HepG2 (cell line): ENCODE measurements around the gene HYAL2. TPM values are rescaled to one million over a fixed set of nuclear protein-coding genes. Genes with fewer than 3 reads are reported as not detected.

ENCODE experiments used
- ATAC-seq: fragments of 200-7000 bp; cut with Tn5 transposase; 3 replicates; pipeline ENCODE4 v1.9.1; 2020; ENCODE audit warnings: mild to moderate bottlenecking, moderate library complexity
- BruUV-seq: library from RNA; stranded (reverse); fragments of 400-500 nt; replicated peaks from 2 replicates; lab custom pipeline; 2021; lab: Mats Ljungman, UMichigan
- CTCF ChIA-PET: fragments of 300-600 bp; formaldehyde crosslinking; extraction: SDS; loops from one replicate; lab custom pipeline; 2021; ENCODE audit warnings: low total read pairs, inconsistent platforms, low intra/inter-chr PET ratio; lab: Yijun Ruan, JAX
- POLR2A ChIA-PET: fragments of 350-600 bp; sonication (Branson Sonifier 250); formaldehyde crosslinking; loops from one replicate; lab custom pipeline; 2020; ENCODE audit warnings: antibody characterized with exemption, inconsistent platforms; lab: Yijun Ruan, JAX
- DNase-seq: peaks from one replicate; pipeline ENCODE4 v3.0.0-alpha.2; 2015; ENCODE audit warnings: low spot score
- FAIRE-seq: peaks from 3 replicates; lab custom pipeline; 2011; peaks lifted over from hg19 to GRCh38; lab: Jason Lieb, UNC
- H2AFZ ChIP-seq: one replicate; pipeline ENCODE4 v1.6.1; 2011; ENCODE audit warnings: low read length, inconsistent platforms
- H3K27ac ChIP-seq: fragments of 300-600 bp; 3 replicates; pipeline ENCODE4 v1.8.0; 2011; ENCODE audit warnings: mixed run types, mild to moderate bottlenecking, mixed read lengths, low read length, inconsistent platforms; ENCODE audit not compliant: insufficient read depth; ENCODE audit errors: extremely low read length
- H3K27me3 ChIP-seq, 2 experiments: fragments of 200-600 bp in 1 of 2; 2 replicates in 1 of 2; 3 replicates in 1 of 2; pipeline versions ENCODE4 v1.6.0 to v1.8.0; 2011; ENCODE audit warnings: low read length in 2 of 2, mild to moderate bottlenecking in 2 of 2, moderate library complexity in 2 of 2, inconsistent platforms in 1 of 2; ENCODE audit not compliant: insufficient read depth in 2 of 2, control insufficient read depth in 1 of 2
- H3K36me3 ChIP-seq, 2 experiments: fragments of 200-600 bp in 1 of 2; replicated peaks in 1 of 2; 2 replicates in 1 of 2; 3 replicates in 1 of 2; pipeline versions ENCODE4 v1.5.1 to v1.8.0; 2011; ENCODE audit warnings: low read length in 2 of 2, inconsistent platforms in 1 of 2; ENCODE audit not compliant: insufficient read depth in 2 of 2, control insufficient read depth in 1 of 2
- H3K4me1 ChIP-seq: 2 replicates; pipeline ENCODE4 v1.5.1; 2012; ENCODE audit warnings: low read length, inconsistent platforms; ENCODE audit not compliant: insufficient read depth
- H3K4me2 ChIP-seq: 2 replicates; pipeline ENCODE4 v1.6.0; 2011; ENCODE audit warnings: low read depth, low read length, inconsistent platforms
- H3K4me3 ChIP-seq, 3 experiments: fragments of 200-600 bp in 1 of 3; sonication (generic), shearing (Covaris generic) in 1 of 3; replicated peaks in 1 of 3; 2 replicates each; pipeline ENCODE4 v1.5.1; 2011 to 2016; ENCODE audit warnings: low read length in 3 of 3, inconsistent platforms in 2 of 3, low read depth in 2 of 3, mild to moderate bottlenecking in 2 of 3, control low read depth in 1 of 3, mixed read lengths in 1 of 3; ENCODE audit not compliant: insufficient read depth in 1 of 3
- H3K79me2 ChIP-seq: one replicate; pipeline ENCODE4 v1.6.1; 2011; ENCODE audit warnings: low read length, inconsistent platforms; ENCODE audit not compliant: insufficient read depth
- H3K9ac ChIP-seq: 2 replicates; pipeline ENCODE4 v1.6.0; 2011; ENCODE audit warnings: mild to moderate bottlenecking, low read depth, low read length, inconsistent platforms; ENCODE audit not compliant: insufficient read depth
- H3K9me3 ChIP-seq: 2 replicates; pipeline ENCODE4 v1.5.1; 2012; ENCODE audit warnings: mild to moderate bottlenecking, low read length
- H4K20me1 ChIP-seq: 2 replicates; pipeline ENCODE4 v1.6.0; 2011; ENCODE audit warnings: inconsistent platforms, mild to moderate bottlenecking, low read length, moderate library complexity; ENCODE audit not compliant: insufficient read depth
- DPF2 ChIP-seq: sonication (generic); formaldehyde crosslinking; IDR thresholded peaks from 2 replicates; pipeline ENCODE4 v1.4.0; 2020; ENCODE audit warnings: mild to moderate bottlenecking, low read depth, missing genetic modification reagents, borderline replicate concordance
- ELF4 ChIP-seq: sonication (generic); formaldehyde crosslinking; IDR thresholded peaks from 2 replicates; pipeline ENCODE4 v1.5.0; 2020; ENCODE audit warnings: missing genetic modification reagents, mild to moderate bottlenecking, moderate library complexity, borderline replicate concordance
- FUBP1 ChIP-seq: sonication (generic); formaldehyde crosslinking; IDR thresholded peaks from 2 replicates; pipeline ENCODE4 v1.5.1; 2020; ENCODE audit warnings: missing genetic modification reagents, mild to moderate bottlenecking, borderline replicate concordance
- HOXA7 ChIP-seq: sonication (generic); formaldehyde crosslinking; IDR thresholded peaks from 2 replicates; pipeline ENCODE4 v1.8.1; 2022; ENCODE audit warnings: mild to moderate bottlenecking, missing genetic modification reagents, moderate library complexity
- PRDM10 ChIP-seq: sonication (generic); formaldehyde crosslinking; IDR thresholded peaks from 2 replicates; pipeline ENCODE4 v1.4.0; 2020; ENCODE audit warnings: low read depth, missing genetic modification reagents
- RARA ChIP-seq: IDR thresholded peaks from 2 replicates; pipeline ENCODE4 v1.6.1; 2016; ENCODE audit warnings: missing genetic modification reagents, missing compliant biosample characterization
- ZBTB42 ChIP-seq: sonication (generic); formaldehyde crosslinking; IDR thresholded peaks from 2 replicates; pipeline ENCODE4 v1.5.0; 2020; ENCODE audit warnings: mild to moderate bottlenecking, missing genetic modification reagents
- ZFP36 ChIP-seq: fragments of 150-350 bp; IDR thresholded peaks from 2 replicates; pipeline ENCODE4 v1.6.1; 2018; ENCODE audit warnings: borderline replicate concordance, low read length, low read depth; ENCODE audit not compliant: partially characterized antibody
- ZNF510 ChIP-seq: sonication (generic); formaldehyde crosslinking; IDR thresholded peaks from 2 replicates; pipeline ENCODE4 v1.4.0; 2020; ENCODE audit warnings: low read depth, mild to moderate bottlenecking, missing genetic modification reagents
- ZNF530 ChIP-seq: sonication (generic); formaldehyde crosslinking; IDR thresholded peaks from 2 replicates; pipeline ENCODE4 v1.5.0; 2020; ENCODE audit warnings: low read depth, mild to moderate bottlenecking, missing genetic modification reagents
- ZNF773 ChIP-seq: sonication (generic); formaldehyde crosslinking; IDR thresholded peaks from 2 replicates; pipeline ENCODE4 v1.4.0; 2020; ENCODE audit warnings: missing genetic modification reagents, borderline replicate concordance
- WGBS: methylation state at CpG from one replicate; pipeline ENCODE4 v1.1.6; 2017; ENCODE audit warnings: low lambda C conversion rate; 5-methylcytosine and 5-hydroxymethylcytosine counted together
- in situ Hi-C: cut with HindIII; loops from 2 replicates; pipeline ENCODE4 v1.10.0; 2017; ENCODE audit warnings: low pct_unique_long_range_greater_than_20kb; ENCODE audit not compliant: extremely low pct_ligation_motif_present
- intact Hi-C: fragments of 100-400 bp; cut with micrococcal nuclease; formaldehyde crosslinking; loops from one replicate; pipeline ENCODE4 v1.10.0; 2022; ENCODE audit not compliant: unreplicated experiment
- polyA plus RNA-seq, 8 experiments: library from polyadenylated mRNA; depleted of rRNA in 3 of 8; stranded (reverse) in 7 of 8; unstranded in 1 of 8; fragments of >200 nt; fragmentation: Illumina TruSeq in 4 of 8; extraction: Trizol in 4 of 8; gene quantifications; 2 replicates each; pipeline versions ENCODE4 v1.2.1 to v1.2.3, GENCODE V29; 2011 to 2016; ENCODE audit warnings: low read depth in 4 of 8, missing spikeins in 1 of 8, mixed read lengths in 1 of 8; ENCODE audit not compliant: insufficient read depth in 1 of 8
- total RNA-seq, 5 experiments: library from RNA; depleted of rRNA; stranded (reverse); fragments of >200 nt; fragmentation: Illumina TruSeq; extraction: Trizol; gene quantifications; 2 replicates each; pipeline ENCODE4 v1.2.3, GENCODE V29; 2016; ENCODE audit warnings: low read depth in 1 of 5

The HYAL2 gene
- total and polyA plus RNA-seq, 2 of the 13 experiments (the other 11 are each of a cell fraction or from before 2014, with no cell fraction given), result 76.2 to 102 TPM

GRCh38 chr3:50288387-50289007 is 34.0 kb downstream of the HYAL2 start:
- no peaks in the 10 kb centered on the region for H3K9me3 ChIP-seq
- H3K4me3 ChIP-seq, result no peak overlapping the region
- intact Hi-C loops, result no loop called here
- H3K4me2 ChIP-seq, result no peak overlapping the region
- DNase-seq (no peak), ATAC-seq (no peak)
- H3K27ac ChIP-seq, result no peak overlapping the region
- no peak overlapping the region for H2AFZ ChIP-seq
- H3K36me3 ChIP-seq, result peaks cover 22 to 40% of the 10 kb centered on the region in 2 experiments
- POLR2A ChIA-PET, result interaction anchor here (1.1 kb wide), 1 partner anchor 9 kb away, joined by 3 read pairs; no protein-coding TSS in a partner anchor
- no peaks in the 10 kb centered on the region for H3K27me3 ChIP-seq
- no peak for TF ChIP-seq FUBP1 (CRISPR knock-in tag)
- TF ChIP-seq ELF4 (CRISPR knock-in tag), result no peak
- no peak for TF ChIP-seq ZBTB42 (CRISPR knock-in tag)
- TF ChIP-seq ZNF510 (CRISPR knock-in tag), result no peak
- TF ChIP-seq, all 625 proteins: peak for 0
- no peak for FAIRE-seq
- WGBS, result 98% methylated on average over 17 of the region's 23 CpGs
- no TSS peak for BruUV-seq
- no peak overlapping the region for H3K9ac ChIP-seq
- in situ Hi-C loops, result no loop called here
- CTCF ChIA-PET, result no interaction called here
- H4K20me1 ChIP-seq, result no peaks in the 10 kb centered on the region
- peaks cover 23% of the 10 kb centered on the region for H3K4me1 ChIP-seq
- peaks cover 15% of the 10 kb centered on the region for H3K79me2 ChIP-seq

- no peak overlapping the region for H3K27ac ChIP-seq
- no peaks in the 10 kb centered on the region for H4K20me1 ChIP-seq
- no peak for ATAC-seq
- no peak overlapping the region for H3K4me3 ChIP-seq
- no peaks in the 10 kb centered on the region for H3K9me3 ChIP-seq
- peaks cover 20% of the 10 kb centered on the region for H3K4me1 ChIP-seq
- no peak overlapping the region for H3K4me2 ChIP-seq
- BruUV-seq, result no TSS peak
- no peak for DNase-seq
- in situ Hi-C loops, result no loop called here
- intact Hi-C loops, result no loop called here
- ChIA-PET CTCF (no interaction called here), POLR2A (interaction anchor here (1.0 to 1.1 kb wide), 3 partner anchors 8 to 41 kb away, joined by 3 to 4 read pairs (median 3); no protein-coding TSS in a partner anchor)
- peaks cover 22 to 40% of the 10 kb centered on the region in 2 experiments for H3K36me3 ChIP-seq
- peaks cover 15% of the 10 kb centered on the region for H3K79me2 ChIP-seq
- 100% methylated on average over 1 of the region's 1 CpG for WGBS
- no peak for FAIRE-seq
- no peak overlapping the region for H2AFZ ChIP-seq
- no peaks in the 10 kb centered on the region for H3K27me3 ChIP-seq
- TF ChIP-seq DPF2 (no peak), ZNF530 (no peak), PRDM10 (no peak), RARA (CRISPR knock-in tag) (no peak), HOXA7 (CRISPR knock-in tag) (no peak), ZFP36 (no peak), ZNF773 (CRISPR knock-in tag) (no peak)
- no peak overlapping the region for H3K9ac ChIP-seq
Measured at GRCh38 chr3:50287262-50287661, 35.3 kb downstream of the HYAL2 start.
